IPS-15b (cell line): ENCODE results near the gene PPEF1.
"Not testable (repeated sequence)": the region's sequence is repeated elsewhere in the genome, so short reads cannot be mapped to it uniquely, and the experiment has no call there.

Source experiments
- H3K27me3 ChIP-seq: one replicate; pipeline ENCODE4 v1.6.1; 2013; ENCODE audit warnings: low read length; ENCODE audit not compliant: control insufficient read depth, insufficient read depth
- H3K36me3 ChIP-seq: one replicate; pipeline ENCODE4 v1.6.1; 2013; ENCODE audit warnings: low read length; ENCODE audit not compliant: control insufficient read depth, insufficient read depth
- H3K4me1 ChIP-seq: one replicate; pipeline ENCODE4 v1.6.1; 2013; ENCODE audit warnings: mild to moderate bottlenecking, low read length; ENCODE audit not compliant: control insufficient read depth, insufficient read depth
- H3K4me3 ChIP-seq: one replicate; pipeline ENCODE4 v1.5.1; 2013; ENCODE audit warnings: low read depth, low read length
- H3K9ac ChIP-seq: one replicate; pipeline ENCODE4 v1.6.1; 2013; ENCODE audit warnings: low read depth, mild to moderate bottlenecking, low read length
- H3K9me3 ChIP-seq: one replicate; pipeline ENCODE4 v1.6.1; 2013; ENCODE audit warnings: mild to moderate bottlenecking, low read length; ENCODE audit not compliant: control insufficient read depth, insufficient read depth

The PPEF1 gene

GRCh38 chrX:18828832-18829404, 121.5 kb downstream of the PPEF1 start:
- Histone ChIP-seq H3K4me3 (no peak overlapping the region), H3K27me3 (no peaks in the 10 kb centered on the region), H3K4me1 (no peaks in the 10 kb centered on the region), H3K36me3 (no peaks in the 10 kb centered on the region), H3K9me3 (no peaks in the 10 kb centered on the region), H3K9ac (no peak overlapping the region)

DNA sequence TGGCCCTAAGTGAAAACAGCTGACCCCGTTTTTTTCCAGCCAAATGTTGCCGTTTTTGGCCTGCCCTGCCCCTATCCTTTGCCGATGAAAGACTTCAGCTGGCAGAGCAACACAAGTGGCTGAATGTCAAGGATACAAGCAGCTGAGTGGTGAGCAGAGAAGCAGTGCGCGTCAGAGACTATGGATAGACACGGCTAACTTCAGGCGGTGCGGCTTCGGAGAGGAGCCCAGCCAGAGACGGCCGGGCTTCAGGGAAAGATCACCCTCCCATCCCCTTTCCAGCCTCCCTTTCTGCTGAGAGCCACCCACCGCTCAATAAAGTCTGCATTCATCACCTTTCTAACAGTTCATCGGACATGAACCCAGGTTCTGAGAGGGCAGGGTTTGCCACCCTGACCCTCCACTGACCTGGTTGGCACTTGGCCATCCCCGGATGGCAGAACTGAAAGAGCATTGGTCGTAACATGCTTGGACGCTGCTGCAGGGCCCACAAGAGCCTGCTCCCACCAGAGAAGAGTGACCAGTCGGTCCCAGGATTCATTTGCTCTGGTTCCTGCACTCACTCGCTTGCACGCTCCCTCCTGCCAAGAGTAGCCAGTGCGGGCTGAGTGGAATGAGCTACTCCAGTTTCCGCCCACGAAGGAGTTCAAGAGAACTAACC, 125.8 kb downstream of the PPEF1 start:
- Histone ChIP-seq H3K4me1 (no peaks in the 10 kb centered on the region), H3K9ac (no peak overlapping the region), H3K4me3 (no peak overlapping the region), H3K27me3 (no peaks in the 10 kb centered on the region), H3K9me3 (no peaks in the 10 kb centered on the region), H3K36me3 (no peaks in the 10 kb centered on the region)

GRCh38 chrX:18847901-18848300, 140.5 kb downstream of the PPEF1 start:
- H3K9me3 ChIP-seq, H3K9ac ChIP-seq, H3K4me1 ChIP-seq, H3K27me3 ChIP-seq, H3K36me3 ChIP-seq, H3K4me3 ChIP-seq: not testable (repeated sequence)

DNA sequence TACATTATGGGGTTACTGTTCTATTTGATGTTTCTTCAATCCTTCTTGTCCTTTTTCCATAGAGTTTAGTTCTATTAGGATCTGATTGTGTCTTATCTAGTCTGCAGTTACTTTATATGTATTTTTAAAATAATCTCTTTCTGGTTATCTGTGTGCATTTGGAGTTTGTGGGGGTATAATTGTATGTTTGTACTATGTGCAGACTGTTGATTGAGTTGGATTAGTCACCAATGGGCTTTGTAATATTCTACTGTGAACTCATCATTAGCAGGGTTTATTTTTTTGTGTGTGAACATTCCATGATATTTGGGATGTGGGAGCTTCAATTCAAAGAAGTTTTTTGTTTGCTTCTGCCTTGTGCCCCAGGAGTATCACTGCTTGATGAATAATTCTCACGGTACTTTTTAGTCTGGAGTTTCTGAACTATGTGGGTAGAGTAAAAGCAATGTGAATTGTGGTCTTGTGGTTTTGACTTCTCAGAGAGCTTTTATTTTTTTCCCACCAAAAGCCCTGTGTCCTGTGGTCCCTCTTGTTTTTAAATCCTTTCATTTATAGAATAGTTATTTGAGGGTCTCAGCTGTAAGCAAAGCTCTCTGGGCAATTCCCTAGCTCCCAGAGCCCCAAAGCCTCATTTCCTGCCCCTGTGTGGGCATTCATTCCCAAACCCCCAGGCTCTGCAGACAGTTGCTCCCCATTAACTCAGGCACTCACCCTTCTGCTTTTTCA, 148.6 kb downstream of the PPEF1 start:
- Histone ChIP-seq H3K36me3 (no peaks in the 10 kb centered on the region), H3K4me3 (no peak overlapping the region), H3K9me3 (peaks cover 11% of the 10 kb centered on the region), H3K4me1 (no peaks in the 10 kb centered on the region), H3K9ac (no peak overlapping the region), H3K27me3 (no peaks in the 10 kb centered on the region)

DNA sequence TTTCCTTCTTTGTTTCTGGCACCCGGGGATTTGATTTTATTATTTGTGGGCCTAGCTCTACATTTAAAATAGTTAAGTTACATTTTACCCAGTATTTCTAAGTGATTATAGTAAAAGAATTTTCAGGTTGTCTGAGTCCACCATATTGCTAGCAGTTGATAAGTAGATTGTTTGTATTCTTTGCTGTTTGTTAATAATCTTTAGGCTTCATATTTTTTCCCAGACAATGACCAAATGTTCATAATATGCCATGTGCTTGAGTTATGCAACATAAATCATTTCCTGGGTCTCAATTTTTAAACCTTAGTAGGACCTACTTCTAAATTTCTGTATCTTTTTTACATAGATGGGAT, 149.2 kb downstream of the PPEF1 start:
- Histone ChIP-seq H3K4me1 (no peaks in the 10 kb centered on the region), H3K27me3 (no peaks in the 10 kb centered on the region), H3K9ac (no peak overlapping the region), H3K4me3 (no peak overlapping the region), H3K9me3 (peaks cover 11% of the 10 kb centered on the region), H3K36me3 (no peaks in the 10 kb centered on the region)

- no peaks in the 10 kb centered on the region for H3K4me1 ChIP-seq
- H3K4me3 ChIP-seq: no peak overlapping the region
- no peaks in the 10 kb centered on the region for H3K36me3 ChIP-seq
- peaks cover 4% of the 10 kb centered on the region for H3K9me3 ChIP-seq
- H3K9ac ChIP-seq: no peak overlapping the region
- no peaks in the 10 kb centered on the region for H3K27me3 ChIP-seq
Measured at GRCh38 chrX:18861511-18861910, 154.1 kb downstream of the PPEF1 start.

GRCh38 chrX:18864390-18864920, 157.0 kb downstream of the PPEF1 start:
- H3K4me1 ChIP-seq: no peaks in the 10 kb centered on the region
- no peaks in the 10 kb centered on the region for H3K27me3 ChIP-seq
- no peak overlapping the region for H3K4me3 ChIP-seq
- H3K9me3 ChIP-seq: no peaks in the 10 kb centered on the region
- H3K9ac ChIP-seq: no peak overlapping the region
- H3K36me3 ChIP-seq: no peaks in the 10 kb centered on the region

DNA sequence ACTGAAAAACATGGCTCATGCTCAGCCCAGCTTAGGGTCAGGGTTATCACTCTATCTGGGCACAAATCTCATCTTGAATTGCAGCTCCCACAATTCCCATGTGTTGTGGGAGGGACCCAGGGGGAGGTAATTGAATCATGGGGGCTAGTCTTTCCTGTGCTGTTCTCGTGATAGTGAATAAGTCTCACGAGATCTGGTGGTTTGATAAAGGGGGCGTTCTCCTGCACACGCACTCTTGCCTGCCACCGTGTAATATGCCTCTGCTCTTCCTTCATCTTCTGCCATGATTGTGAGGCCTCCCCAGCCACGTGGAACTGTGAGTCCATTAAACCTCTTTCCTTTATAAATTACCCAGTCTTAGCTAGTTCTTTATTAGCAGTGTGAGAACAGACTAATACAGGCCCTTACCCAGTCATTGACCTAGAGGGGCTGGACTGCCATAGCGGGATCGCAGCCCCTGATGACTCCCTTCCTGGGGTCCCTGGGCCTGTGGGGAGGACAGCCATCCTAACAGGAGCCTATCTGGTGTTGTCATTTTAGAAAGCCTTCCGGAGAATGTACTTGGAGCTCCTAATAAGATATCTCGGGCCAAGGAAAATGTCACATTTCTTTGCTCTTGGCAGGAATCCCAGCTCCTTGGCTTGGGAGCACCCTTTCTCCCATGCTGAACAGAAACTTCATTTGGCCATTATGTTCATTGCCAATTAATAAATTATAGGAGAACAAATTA, 163.9 kb downstream of the PPEF1 start:
- no peaks in the 10 kb centered on the region for H3K36me3 ChIP-seq
- H3K4me1 ChIP-seq: no peaks in the 10 kb centered on the region
- H3K9ac ChIP-seq: no peak overlapping the region
- H3K4me3 ChIP-seq: no peak overlapping the region
- H3K27me3 ChIP-seq: no peaks in the 10 kb centered on the region
- H3K9me3 ChIP-seq: no peaks in the 10 kb centered on the region

GRCh38 chrX:18871970-18872369, 164.5 kb downstream of the PPEF1 start:
- H3K36me3 ChIP-seq: no peaks in the 10 kb centered on the region
- no peaks in the 10 kb centered on the region for H3K4me1 ChIP-seq
- no peaks in the 10 kb centered on the region for H3K27me3 ChIP-seq
- no peaks in the 10 kb centered on the region for H3K9me3 ChIP-seq
- no peak overlapping the region for H3K9ac ChIP-seq
- no peak overlapping the region for H3K4me3 ChIP-seq

DNA sequence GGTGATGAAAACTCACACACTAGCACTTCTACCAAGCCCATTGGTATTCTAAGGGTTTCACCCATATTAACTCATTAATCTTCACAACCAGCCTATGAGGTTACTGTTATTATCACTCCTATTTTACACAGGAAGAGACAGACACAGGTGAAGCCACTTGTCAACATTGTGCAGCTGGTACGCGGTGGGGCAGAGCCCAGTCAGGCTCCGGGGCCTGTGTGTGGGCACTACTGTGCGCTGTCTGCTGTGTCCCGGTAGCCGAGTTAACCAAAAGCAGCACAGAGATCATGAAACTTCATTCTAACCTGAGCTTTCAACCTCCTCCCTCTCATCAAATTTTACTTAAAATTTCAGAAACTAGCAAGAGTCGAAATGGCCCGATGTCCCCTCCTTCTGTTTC, 165.2 kb downstream of the PPEF1 start:
- no peak overlapping the region for H3K9ac ChIP-seq
- H3K4me3 ChIP-seq: no peak overlapping the region
- no peaks in the 10 kb centered on the region for H3K4me1 ChIP-seq
- no peaks in the 10 kb centered on the region for H3K27me3 ChIP-seq
- H3K36me3 ChIP-seq: no peaks in the 10 kb centered on the region
- no peaks in the 10 kb centered on the region for H3K9me3 ChIP-seq

GRCh38 chrX:18873189-18873791, 165.8 kb downstream of the PPEF1 start:
- no peaks in the 10 kb centered on the region for H3K4me1 ChIP-seq
- H3K36me3 ChIP-seq: no peaks in the 10 kb centered on the region
- no peak overlapping the region for H3K4me3 ChIP-seq
- H3K27me3 ChIP-seq: no peaks in the 10 kb centered on the region
- H3K9ac ChIP-seq: no peak overlapping the region
- H3K9me3 ChIP-seq: no peaks in the 10 kb centered on the region
